ENCODE measurements around the gene KRTAP10-3. TPM values are rescaled to one million over a fixed set of nuclear protein-coding genes. Genes with fewer than 3 reads are reported as not detected.
A peak's percentile ranks its signal among the peaks of the same experiment; 100 is the strongest.

KRTAP10-3 gene
- polyA plus RNA-seq, 2 of the 4 experiments (the other 2 are of a cell fraction) = not detected

GRCh38 chr21:44567481-44568171 is 9.0 kb upstream of the KRTAP10-3 start:
- ATAC-seq = no peak
- CTCF ChIA-PET = no interaction called here
- no peak for FAIRE-seq

GRCh38 chr21:44566403-44566802 is 7.8 kb upstream of the KRTAP10-3 start:
- ATAC-seq = no peak
- FAIRE-seq = no peak
- no peak overlapping the region for H3K4me3 ChIP-seq
- H3K9me3 ChIP-seq = peaks cover 4% of the 10 kb centered on the region; the same call in 2 of the 3 replicates
- no peaks in the 10 kb centered on the region for H3K4me1 ChIP-seq
- WGBS (ENCODE audit: missing lambda C conversion rate) = 41% methylated on average over 1 of the region's 1 CpG
- no peak overlapping the region for H3K4me2 ChIP-seq
- DNase-seq (ENCODE audit: low read depth in 1 of 2, low spot score in 1 of 2) = no peak
- TF ChIP-seq KDM1A (IDR thresholded peaks at IDR 0.05; ENCODE audit: low read depth) (no peak), FOSL2 (IDR thresholded peaks at IDR 0.05) (no peak), FOSL2 (CRISPR knock-in tag; IDR thresholded peaks at IDR 0.05) (0 out of 2 replicates have a peak, but pooled peaks have one; percentile 6)
- CTCF ChIA-PET = no interaction called here
- no peak overlapping the region for H3K27ac ChIP-seq
- POLR2A ChIA-PET = no interaction called here

More at GRCh38 chr21:44567481-44568171, 9.0 kb upstream of the KRTAP10-3 start:
- Histone ChIP-seq H3K4me2 (no peak overlapping the region), H3K27ac (no peak overlapping the region), H3K4me3 (no peak overlapping the region), H3K9me3 (peaks cover 7% of the 10 kb centered on the region), H3K4me1 (no peaks in the 10 kb centered on the region)
- TF ChIP-seq E2F6 (IDR thresholded peaks at IDR 0.05; ENCODE audit: borderline replicate concordance, low read depth) (no peak), RARB (CRISPR knock-in tag; IDR thresholded peaks at IDR 0.05) (no peak), HOXB13 (CRISPR knock-in tag; IDR thresholded peaks at IDR 0.05; ENCODE audit: low read depth) (no peak), HMGXB4 (CRISPR knock-in tag; IDR thresholded peaks at IDR 0.05; ENCODE audit: borderline replicate concordance) (no peak), ELK1 (IDR thresholded peaks at IDR 0.05; ENCODE audit: low read depth, low read length) (no peak), SMC3 (IDR thresholded peaks at IDR 0.05) (no peak), CEBPB (IDR thresholded peaks at IDR 0.05) (no peak), PBX3 (IDR thresholded peaks at IDR 0.05) (no peak), TP53 (CRISPR knock-in tag; IDR thresholded peaks at IDR 0.05) (no peak), CHD4 (IDR thresholded peaks at IDR 0.05; ENCODE audit: borderline replicate concordance) (no peak), FOXS1 (CRISPR knock-in tag; IDR thresholded peaks at IDR 0.05) (no peak), TFCP2L1 (CRISPR knock-in tag; IDR thresholded peaks at IDR 0.05) (no peak), ATOH8 (CRISPR knock-in tag; IDR thresholded peaks at IDR 0.05; ENCODE audit: low read depth) (no peak), NPAS2 (CRISPR knock-in tag; IDR thresholded peaks at IDR 0.05; ENCODE audit: borderline replicate concordance) (no peak), CHD2 (IDR thresholded peaks at IDR 0.05; ENCODE audit: low read length, partially characterized antibody) (no peak), PHF8 (IDR thresholded peaks at IDR 0.05; ENCODE audit: borderline replicate concordance, low read depth) (no peak), MAX (IDR thresholded peaks at IDR 0.05) (no peak)
- POLR2A ChIA-PET = no interaction called here
- no peak for DNase-seq (ENCODE audit: low read depth in 1 of 2, low spot score in 1 of 2)
- WGBS (ENCODE audit: missing lambda C conversion rate) = 69% methylated on average over 17 of the region's 18 CpGs

Measured in A549 (cell line).